Fibroblast of lung (primary cell): Measurements from ENCODE around the gene SIM1. TPM values are rescaled to one million over a fixed set of nuclear protein-coding genes. Genes with fewer than 3 reads are reported as not detected.

Experiments
- DNase-seq, 2 donors: peaks; one replicate each; pipeline versions ENCODE4 v3.0.0 to v3.0.0-alpha.2; 2010; ENCODE audit warnings: low read depth in 2 of 2
- H2AFZ ChIP-seq: 2 replicates; pipeline ENCODE4 v1.5.1; 2012; ENCODE audit warnings: low read length, control low read depth, inconsistent platforms
- H3K27ac ChIP-seq: 2 replicates; pipeline ENCODE4 v1.5.1; 2011; ENCODE audit warnings: low read length, control low read depth; ENCODE audit not compliant: insufficient read depth
- H3K27me3 ChIP-seq: 2 replicates; pipeline ENCODE4 v1.5.1; 2011; ENCODE audit warnings: mild to moderate bottlenecking, low read length; ENCODE audit not compliant: control insufficient read depth, insufficient read depth
- H3K36me3 ChIP-seq: 2 replicates; pipeline ENCODE4 v1.5.1; 2011; ENCODE audit warnings: low read length; ENCODE audit not compliant: control insufficient read depth, insufficient read depth
- H3K4me1 ChIP-seq: 2 replicates; pipeline ENCODE4 v1.5.1; 2011; ENCODE audit warnings: low read length; ENCODE audit not compliant: control insufficient read depth, insufficient read depth; ENCODE audit errors: extremely low read depth
- H3K4me2 ChIP-seq: 2 replicates; pipeline ENCODE4 v1.5.1; 2011; ENCODE audit warnings: low read length, control low read depth; ENCODE audit not compliant: insufficient read depth; ENCODE audit errors: extremely low read depth
- H3K4me3 ChIP-seq, 4 experiments: fragments of 200-600 bp in 1 of 4; sonication (generic) in 1 of 4; replicated peaks in 1 of 4; 2 replicates each; pipeline ENCODE4 v1.5.1; 2011 to 2016; ENCODE audit warnings: low read length in 4 of 4, low read depth in 3 of 4, mild to moderate bottlenecking in 3 of 4, control low read depth in 2 of 4, inconsistent platforms in 1 of 4, mixed read lengths in 1 of 4; ENCODE audit not compliant: insufficient read depth in 1 of 4; ENCODE audit errors: control extremely low read depth in 1 of 4
- H3K79me2 ChIP-seq: 2 replicates; pipeline ENCODE4 v1.5.1; 2012; ENCODE audit warnings: mild to moderate bottlenecking, low read length, inconsistent platforms; ENCODE audit not compliant: control insufficient read depth, insufficient read depth
- H3K9ac ChIP-seq: 2 replicates; pipeline ENCODE4 v1.5.1; 2011; ENCODE audit warnings: mild to moderate bottlenecking, low read length, control low read depth; ENCODE audit not compliant: insufficient read depth
- H3K9me3 ChIP-seq: 2 replicates; pipeline ENCODE4 v1.5.1; 2012; ENCODE audit warnings: low read depth, low read length; ENCODE audit not compliant: control insufficient read depth, insufficient read depth
- H4K20me1 ChIP-seq: 2 replicates; pipeline ENCODE4 v1.5.1; 2011; ENCODE audit warnings: low read length; ENCODE audit not compliant: control insufficient read depth, insufficient read depth; ENCODE audit errors: extremely low read depth
- CTCF ChIP-seq, 2 donors: IDR thresholded peaks in 1 of 2; conservative IDR thresholded peaks in 1 of 2; 1 replicate in 1 of 2; 2 replicates in 1 of 2; pipeline ENCODE4 v1.5.1; 2011 to 2012; ENCODE audit warnings: low read length in 2 of 2, control low read depth in 1 of 2, inconsistent platforms in 1 of 2, low read depth in 1 of 2, mild to moderate bottlenecking in 1 of 2
- EZH2 ChIP-seq: IDR thresholded peaks from 2 replicates; pipeline ENCODE4 v1.5.1; 2012; ENCODE audit warnings: low read length, control low read depth, mild to moderate bottlenecking; ENCODE audit errors: missing control alignments
- polyA plus RNA-seq, 2 donors: library from polyadenylated mRNA; depleted of rRNA in 1 of 2; stranded (reverse) in 1 of 2; unstranded in 1 of 2; fragments of >200 nt; gene quantifications; 2 replicates each; pipeline ENCODE4 v1.2.1, GENCODE V29; 2011 to 2012; ENCODE audit warnings: missing spikeins in 1 of 2
- total RNA-seq: library from RNA; depleted of rRNA; stranded (reverse); fragments of >200 nt; gene quantifications from 2 replicates; pipeline ENCODE4 v1.2.1, GENCODE V29; 2014

Gene SIM1
- total and polyA plus RNA-seq, 2 donors (not counting 1 experiment from before 2014, with no cell fraction given), result not detected

GRCh38 chr6:100376103-100376502 lies 88.6 kb downstream of the SIM1 start:
- no peaks in the 10 kb centered on the region for H3K4me1 ChIP-seq
- TF ChIP-seq EZH2, result no peak
- TF ChIP-seq CTCF (conservative IDR thresholded peaks at IDR 0.05 in 1 of 2, IDR thresholded peaks at IDR 0.05 in 1 of 2; ENCODE audit: low read depth in 1 of 2, low read length in 2 of 2), result no peak
- no peak overlapping the region for H3K27ac ChIP-seq
- no peaks in the 10 kb centered on the region for H3K36me3 ChIP-seq
- no peak overlapping the region for H2AFZ ChIP-seq
- no peak overlapping the region for H3K4me2 ChIP-seq
- no peaks in the 10 kb centered on the region for H3K79me2 ChIP-seq
- no peaks in the 10 kb centered on the region for H3K9me3 ChIP-seq
- DNase-seq, result no peak
- H3K9ac ChIP-seq, result no peak overlapping the region
- no peaks in the 10 kb centered on the region for H4K20me1 ChIP-seq
- no peak overlapping the region for H3K4me3 ChIP-seq
- H3K27me3 ChIP-seq, result no peaks in the 10 kb centered on the region

- DNase-seq, result no peak
- Histone ChIP-seq H4K20me1 (no peaks in the 10 kb centered on the region), H3K27ac (no peak overlapping the region), H2AFZ (no peak overlapping the region), H3K4me1 (no peaks in the 10 kb centered on the region), H3K9ac (no peak overlapping the region), H3K27me3 (no peaks in the 10 kb centered on the region), H3K79me2 (no peaks in the 10 kb centered on the region), H3K36me3 (no peaks in the 10 kb centered on the region), H3K4me3 (no peak overlapping the region), H3K4me2 (no peak overlapping the region), H3K9me3 (no peaks in the 10 kb centered on the region)
- TF ChIP-seq CTCF (conservative IDR thresholded peaks at IDR 0.05 in 1 of 2, IDR thresholded peaks at IDR 0.05 in 1 of 2; ENCODE audit: low read depth in 1 of 2, low read length in 2 of 2) (no peak), EZH2 (no peak)
These were observed 92.2 kb downstream of the SIM1 start for GRCh38 chr6:100372326-100373091.

- H3K9ac ChIP-seq, result no peak overlapping the region
- DNase-seq, result no peak
These were observed 93.1 kb downstream of the SIM1 start for GRCh38 chr6:100371591-100371990.

More at GRCh38 chr6:100371591-100371990, 93.1 kb downstream of the SIM1 start:
- Histone ChIP-seq H3K27ac (no peak overlapping the region), H3K4me1 (no peaks in the 10 kb centered on the region), H3K36me3 (no peaks in the 10 kb centered on the region), H2AFZ (no peak overlapping the region), H3K79me2 (no peaks in the 10 kb centered on the region), H3K4me3 (no peak overlapping the region), H4K20me1 (no peaks in the 10 kb centered on the region), H3K9me3 (no peaks in the 10 kb centered on the region), H3K4me2 (no peak overlapping the region), H3K27me3 (no peaks in the 10 kb centered on the region)
- TF ChIP-seq CTCF (conservative IDR thresholded peaks at IDR 0.05 in 1 of 2, IDR thresholded peaks at IDR 0.05 in 1 of 2; ENCODE audit: low read depth in 1 of 2, low read length in 2 of 2) (no peak), EZH2 (no peak)
